Kidney (tissue), 14 donors: ENCODE results near the gene VTA1. TPM values are rescaled to one million over a fixed set of nuclear protein-coding genes. Genes with fewer than 3 reads are reported as not detected.
A peak's percentile ranks its signal among the peaks of the same experiment; 100 is the strongest.
"Not testable (repeated sequence)": the region's sequence is repeated elsewhere in the genome, so short reads cannot be mapped to it uniquely, and the experiment has no call there.

Source experiments
- DNase-seq, 5 donors: peaks; one replicate each; pipeline ENCODE4 v3.0.0-alpha.2; 2013 to 2020
- FAIRE-seq: peaks from 2 replicates; lab custom pipeline; 2012; peaks lifted over from hg19 to GRCh38; lab: Jason Lieb, UNC
- H3K27ac ChIP-seq, 2 donors: one replicate each; pipeline ENCODE4 v1.7.0; 2013; ENCODE audit warnings: low read depth in 2 of 2, low read length in 2 of 2, inconsistent platforms in 1 of 2
- H3K27me3 ChIP-seq: one replicate; pipeline ENCODE4 v1.7.1; 2013; ENCODE audit warnings: low read length, inconsistent platforms; ENCODE audit not compliant: control insufficient read depth, insufficient read depth
- H3K36me3 ChIP-seq, 3 donors: one replicate each; pipeline versions ENCODE4 v1.7.0 to v1.7.1; 2013; ENCODE audit warnings: low read length in 3 of 3, control low read depth in 1 of 3, inconsistent platforms in 1 of 3; ENCODE audit not compliant: insufficient read depth in 3 of 3, control insufficient read depth in 2 of 3
- H3K4me1 ChIP-seq, 3 donors: one replicate each; pipeline versions ENCODE4 v1.7.0 to v1.7.1; 2013; ENCODE audit warnings: low read length in 3 of 3, inconsistent platforms in 1 of 3, low read depth in 1 of 3; ENCODE audit not compliant: control insufficient read depth in 2 of 3, insufficient read depth in 2 of 3
- H3K4me3 ChIP-seq, 3 donors: one replicate each; pipeline versions ENCODE4 v1.7.0 to v1.8.1; 2013; ENCODE audit warnings: low read length in 3 of 3, control low read depth in 1 of 3, inconsistent platforms in 1 of 3
- H3K9ac ChIP-seq, 3 donors: one replicate each; pipeline versions ENCODE4 v1.7.0 to v1.7.1; 2013; ENCODE audit warnings: low read length in 3 of 3, control low read depth in 1 of 3, inconsistent platforms in 1 of 3
- H3K9me3 ChIP-seq, 3 donors: one replicate each; pipeline versions ENCODE4 v1.7.0 to v1.7.1; 2013; ENCODE audit warnings: low read length in 3 of 3, control low read depth in 1 of 3, inconsistent platforms in 1 of 3; ENCODE audit not compliant: control insufficient read depth in 2 of 3, insufficient read depth in 1 of 3
- intact Hi-C: fragments of 100-400 bp; cut with DNase I; formaldehyde crosslinking; loops from one replicate; pipeline ENCODE4 v1.11.1; 2022
- polyA plus RNA-seq: library from polyadenylated mRNA; stranded (reverse); fragments of 350-450 nt; fragmentation: Illumina TruSeq; extraction: RNeasy Lipid Tissue Mini Kit (QIAGEN cat#74804); gene quantifications from one replicate; pipeline ENCODE4 v1.2.3, GENCODE V29; 2014; ENCODE audit warnings: low read depth, low replicate concordance; ENCODE audit not compliant: insufficient read depth
- total RNA-seq: library from RNA; stranded (reverse); fragmentation: NEBNext Ultra II Directional; extraction: Animal tissue kit (Norgen Biotek cat#: 25700); gene quantifications from one replicate; pipeline ENCODE4 v1.2.1, GENCODE V29; 2021
- TF ChIP-seq, protein P1 (sequence below): IDR thresholded peaks from 3 replicates; pipeline ENCODE4 v1.5.1; 2012; ENCODE audit warnings: mild to moderate bottlenecking, moderate library complexity, borderline replicate concordance; ENCODE audit not compliant: insufficient read depth; ENCODE audit errors: extremely low read depth
- donor health status: control.
- donor health status: control.
- donor health status: control.
- donor health status: control.
- donor health status: control.
- donor health status: DM: yes; HTN: yes; CAD: no.
- donor health status: Normal renal cell carcinoma (clear cell type).

VTA1 gene
- total and polyA plus RNA-seq, 2 donors from 2014 or later = 32.9 to 37.2 TPM

DNA sequence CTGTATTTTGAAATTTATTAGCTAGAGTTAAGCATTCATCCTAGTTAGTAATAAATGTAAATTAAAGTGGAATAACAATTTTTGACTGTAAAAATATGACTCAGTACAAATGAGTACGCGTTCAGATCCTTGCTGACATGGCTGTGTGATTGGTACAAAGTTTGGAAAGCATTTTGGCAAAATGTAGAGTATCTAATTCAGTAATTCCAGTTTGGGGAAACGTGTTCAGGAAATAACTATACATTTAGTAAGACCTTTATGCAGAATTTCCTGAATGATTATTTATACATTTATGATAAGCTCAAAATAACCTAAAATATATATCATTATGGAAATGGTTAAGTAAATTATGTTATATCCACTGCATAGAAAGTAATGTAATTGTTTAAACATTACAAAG lies 8.0 kb downstream of the VTA1 start:
- no peaks in the 10 kb centered on the region for H3K36me3 ChIP-seq
- no peak overlapping the region for H3K4me3 ChIP-seq
- peaks cover 0 to 4% (median 0%) of the 10 kb centered on the region in 3 donors for H3K4me1 ChIP-seq
- no peak overlapping the region for H3K27ac ChIP-seq
- no peak overlapping the region for H3K9ac ChIP-seq
- peak; percentile 11 for FAIRE-seq
- DNase-seq = no peak
- intact Hi-C loops = no loop called here
- TF ChIP-seq, protein P1, sequence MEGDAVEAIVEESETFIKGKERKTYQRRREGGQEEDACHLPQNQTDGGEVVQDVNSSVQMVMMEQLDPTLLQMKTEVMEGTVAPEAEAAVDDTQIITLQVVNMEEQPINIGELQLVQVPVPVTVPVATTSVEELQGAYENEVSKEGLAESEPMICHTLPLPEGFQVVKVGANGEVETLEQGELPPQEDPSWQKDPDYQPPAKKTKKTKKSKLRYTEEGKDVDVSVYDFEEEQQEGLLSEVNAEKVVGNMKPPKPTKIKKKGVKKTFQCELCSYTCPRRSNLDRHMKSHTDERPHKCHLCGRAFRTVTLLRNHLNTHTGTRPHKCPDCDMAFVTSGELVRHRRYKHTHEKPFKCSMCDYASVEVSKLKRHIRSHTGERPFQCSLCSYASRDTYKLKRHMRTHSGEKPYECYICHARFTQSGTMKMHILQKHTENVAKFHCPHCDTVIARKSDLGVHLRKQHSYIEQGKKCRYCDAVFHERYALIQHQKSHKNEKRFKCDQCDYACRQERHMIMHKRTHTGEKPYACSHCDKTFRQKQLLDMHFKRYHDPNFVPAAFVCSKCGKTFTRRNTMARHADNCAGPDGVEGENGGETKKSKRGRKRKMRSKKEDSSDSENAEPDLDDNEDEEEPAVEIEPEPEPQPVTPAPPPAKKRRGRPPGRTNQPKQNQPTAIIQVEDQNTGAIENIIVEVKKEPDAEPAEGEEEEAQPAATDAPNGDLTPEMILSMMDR = no peak
- no peaks in the 10 kb centered on the region for H3K9me3 ChIP-seq
- no peaks in the 10 kb centered on the region for H3K27me3 ChIP-seq

DNA sequence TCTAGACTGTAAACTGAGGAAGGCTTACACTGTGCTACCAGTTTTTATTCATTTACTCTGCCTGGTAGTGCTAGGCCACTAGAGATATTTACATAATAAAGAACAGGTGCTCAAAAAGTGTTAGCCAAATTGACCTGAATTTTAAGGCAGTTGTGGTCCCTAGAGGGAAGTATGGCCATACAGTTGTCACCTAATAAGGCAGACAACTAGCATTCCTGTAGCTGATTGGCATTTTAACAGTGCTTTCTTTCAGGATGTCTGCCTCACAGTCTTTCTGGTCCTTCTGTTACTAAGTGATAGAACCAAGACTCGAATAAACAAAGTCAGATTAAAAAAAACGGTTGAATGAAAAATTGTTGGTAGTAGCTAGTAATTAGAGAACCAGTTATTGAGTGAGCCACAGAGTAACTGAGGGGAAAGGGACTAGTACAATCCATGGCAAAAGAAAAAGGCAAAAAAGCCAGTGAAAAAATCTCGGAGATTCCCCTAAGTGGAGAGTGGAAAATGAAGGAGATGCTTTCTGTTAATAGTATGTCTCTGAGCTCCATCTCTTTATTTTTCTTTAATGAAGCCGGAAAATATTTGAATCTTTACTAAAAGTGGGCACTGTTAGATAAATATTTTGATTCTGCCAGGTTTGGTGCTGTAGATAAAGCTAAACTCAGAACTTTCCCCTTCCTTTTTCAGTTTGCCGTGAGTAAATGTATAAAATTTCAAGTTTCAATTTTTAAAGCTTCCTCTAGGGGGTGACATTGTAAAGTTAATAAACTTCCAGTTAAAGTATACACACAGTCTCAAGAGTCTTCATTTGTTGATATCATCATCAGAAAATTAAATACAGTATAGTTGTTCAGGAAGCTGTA lies 9.1 kb downstream of the VTA1 start:
- peaks cover 0 to 4% (median 0%) of the 10 kb centered on the region in 3 donors for H3K4me1 ChIP-seq
- intact Hi-C loops = no loop called here
- H3K4me3 ChIP-seq = no peak overlapping the region
- no peak overlapping the region for H3K9ac ChIP-seq
- no peaks in the 10 kb centered on the region for H3K27me3 ChIP-seq
- TF ChIP-seq, protein P1 = no peak
- FAIRE-seq (peak; percentile 81), DNase-seq (peak in 2 of 5 donors; percentile 19 to 34)
- no peaks in the 10 kb centered on the region for H3K36me3 ChIP-seq
- H3K27ac ChIP-seq = no peak overlapping the region
- no peaks in the 10 kb centered on the region for H3K9me3 ChIP-seq

DNA sequence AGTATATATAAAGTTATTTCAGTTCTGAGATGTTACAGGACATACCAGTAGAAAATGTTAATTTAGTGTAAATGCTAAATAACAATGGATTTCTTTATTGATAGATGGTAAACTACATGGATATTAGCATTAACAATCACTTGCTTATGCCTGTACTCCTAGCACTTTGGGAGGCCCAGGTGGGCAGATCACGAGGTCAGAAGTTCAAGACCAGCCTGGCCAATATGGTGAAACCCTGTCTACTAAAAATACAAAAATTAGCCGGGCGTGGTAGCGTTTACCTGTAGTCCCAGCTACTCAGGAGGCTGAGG lies 9.7 kb downstream of the VTA1 start:
- H3K36me3 ChIP-seq, H3K9ac ChIP-seq, FAIRE-seq, intact Hi-C loops, H3K4me1 ChIP-seq, H3K27ac ChIP-seq, H3K9me3 ChIP-seq, H3K27me3 ChIP-seq, DNase-seq, H3K4me3 ChIP-seq: not testable (repeated sequence)

DNA sequence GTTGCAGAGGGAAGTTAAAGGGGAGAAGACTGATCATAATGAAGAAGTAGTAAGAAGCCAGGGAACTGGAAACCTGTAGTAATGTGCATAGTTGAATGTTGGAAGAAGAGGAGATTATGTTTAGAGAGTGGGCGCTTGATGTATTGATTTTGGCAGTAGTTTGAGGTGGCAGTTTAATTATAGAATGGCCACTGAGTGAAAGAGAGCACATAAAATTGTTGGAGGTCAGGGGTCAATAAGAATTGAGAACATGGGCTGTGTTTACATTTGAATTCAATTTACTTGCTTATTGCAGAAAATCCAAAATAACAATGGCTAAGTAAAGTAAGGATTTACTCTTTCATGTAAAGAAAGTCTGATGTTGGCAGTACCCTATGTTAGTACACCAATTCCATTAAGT lies 15.7 kb downstream of the VTA1 start:
- TF ChIP-seq, protein P1 = no peak
- intact Hi-C loops = no loop called here
- Histone ChIP-seq H3K4me3 (no peak overlapping the region), H3K27ac (no peak overlapping the region), H3K4me1 (no peaks in the 10 kb centered on the region), H3K9me3 (no peaks in the 10 kb centered on the region), H3K36me3 (peaks cover 0 to 4% (median 2%) of the 10 kb centered on the region in 3 donors), H3K27me3 (no peaks in the 10 kb centered on the region), H3K9ac (no peak overlapping the region)
- DNase-seq = no peak
- no peak for FAIRE-seq
